ENCODE measurements around the gene ZMYM2. TPM values are rescaled to one million over a fixed set of nuclear protein-coding genes. Genes with fewer than 3 reads are reported as not detected.

The ZMYM2 gene
- total RNA-seq, 1 donor = 62.5 TPM

GRCh38 chr13:20053891-20054290 is 95.4 kb downstream of the ZMYM2 start:
- no peak overlapping the region for H3K4me3 ChIP-seq (ENCODE audit: low read depth, low read length)
- TF ChIP-seq, protein P1, sequence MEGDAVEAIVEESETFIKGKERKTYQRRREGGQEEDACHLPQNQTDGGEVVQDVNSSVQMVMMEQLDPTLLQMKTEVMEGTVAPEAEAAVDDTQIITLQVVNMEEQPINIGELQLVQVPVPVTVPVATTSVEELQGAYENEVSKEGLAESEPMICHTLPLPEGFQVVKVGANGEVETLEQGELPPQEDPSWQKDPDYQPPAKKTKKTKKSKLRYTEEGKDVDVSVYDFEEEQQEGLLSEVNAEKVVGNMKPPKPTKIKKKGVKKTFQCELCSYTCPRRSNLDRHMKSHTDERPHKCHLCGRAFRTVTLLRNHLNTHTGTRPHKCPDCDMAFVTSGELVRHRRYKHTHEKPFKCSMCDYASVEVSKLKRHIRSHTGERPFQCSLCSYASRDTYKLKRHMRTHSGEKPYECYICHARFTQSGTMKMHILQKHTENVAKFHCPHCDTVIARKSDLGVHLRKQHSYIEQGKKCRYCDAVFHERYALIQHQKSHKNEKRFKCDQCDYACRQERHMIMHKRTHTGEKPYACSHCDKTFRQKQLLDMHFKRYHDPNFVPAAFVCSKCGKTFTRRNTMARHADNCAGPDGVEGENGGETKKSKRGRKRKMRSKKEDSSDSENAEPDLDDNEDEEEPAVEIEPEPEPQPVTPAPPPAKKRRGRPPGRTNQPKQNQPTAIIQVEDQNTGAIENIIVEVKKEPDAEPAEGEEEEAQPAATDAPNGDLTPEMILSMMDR (IDR thresholded peaks at IDR 0.05; ENCODE audit: insufficient read depth, low read length) = no peak
- no peak for DNase-seq (ENCODE audit: low read depth)

DNA sequence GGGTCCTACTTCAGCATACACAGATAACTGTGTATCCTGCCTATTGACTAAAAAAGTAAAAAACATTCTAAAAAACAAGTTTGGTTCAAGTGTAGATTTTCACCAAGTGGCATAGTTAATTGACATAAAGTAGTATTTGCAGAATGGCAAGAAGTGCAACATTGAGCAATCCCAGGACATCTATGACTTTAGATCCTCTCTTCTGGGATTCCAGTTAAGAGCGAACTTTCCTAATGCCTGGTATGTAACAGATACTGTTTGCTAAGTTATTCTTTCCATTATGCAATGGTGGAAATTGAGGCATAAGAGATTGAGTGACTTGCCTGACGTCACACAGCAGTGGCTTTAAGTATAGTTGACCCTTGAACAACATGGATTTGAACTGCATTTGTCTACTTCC is 96.1 kb downstream of the ZMYM2 start:
- H3K4me3 ChIP-seq (ENCODE audit: low read depth, low read length) = no peak overlapping the region
- TF ChIP-seq, protein P1 (IDR thresholded peaks at IDR 0.05; ENCODE audit: insufficient read depth, low read length) = no peak
- DNase-seq (ENCODE audit: low read depth) = no peak

- no peak overlapping the region for H3K4me3 ChIP-seq (ENCODE audit: low read depth, low read length)
- DNase-seq (ENCODE audit: low read depth) = no peak
Measured at GRCh38 chr13:20057214-20057613, 98.7 kb downstream of the ZMYM2 start.

GRCh38 chr13:20057963-20058362 is 99.4 kb downstream of the ZMYM2 start:
- DNase-seq (ENCODE audit: low read depth) = peak; percentile 8
- TF ChIP-seq, protein P1 (IDR thresholded peaks at IDR 0.05; ENCODE audit: insufficient read depth, low read length) = peak; percentile 31
- no peak overlapping the region for H3K4me3 ChIP-seq (ENCODE audit: low read depth, low read length)

More at GRCh38 chr13:20057214-20057613, 98.7 kb downstream of the ZMYM2 start:
- TF ChIP-seq, protein P1 (IDR thresholded peaks at IDR 0.05; ENCODE audit: insufficient read depth, low read length) = no peak

DNA sequence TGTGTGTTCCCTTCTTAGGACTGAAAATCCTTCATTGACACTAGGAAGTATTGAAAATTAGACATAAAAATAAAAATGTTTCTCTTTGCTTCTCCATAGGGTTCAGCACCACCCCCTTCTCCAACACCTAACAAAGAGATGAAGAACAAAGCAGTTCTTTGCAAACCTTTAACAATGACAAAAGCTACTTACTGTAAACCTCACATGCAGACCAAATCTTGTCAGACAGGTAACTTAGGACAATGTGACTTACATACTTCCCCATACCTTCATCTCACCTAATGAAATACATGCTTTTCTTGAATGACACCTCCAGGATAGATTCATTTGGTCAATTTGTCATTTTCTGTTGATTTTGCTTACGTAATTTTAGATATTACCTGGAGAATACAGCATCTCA is 99.9 kb downstream of the ZMYM2 start:
- TF ChIP-seq, protein P1 (IDR thresholded peaks at IDR 0.05; ENCODE audit: insufficient read depth, low read length) = no peak
- no peak overlapping the region for H3K4me3 ChIP-seq (ENCODE audit: low read depth, low read length)
- no peak for DNase-seq (ENCODE audit: low read depth)

- H3K4me3 ChIP-seq (ENCODE audit: low read depth, low read length) = no peak overlapping the region
- peak; percentile 19 for DNase-seq (ENCODE audit: low read depth)
- TF ChIP-seq, protein P1 (IDR thresholded peaks at IDR 0.05; ENCODE audit: insufficient read depth, low read length) = no peak
Measured at GRCh38 chr13:20064128-20064527, 105.6 kb downstream of the ZMYM2 start.

- no peak for DNase-seq (ENCODE audit: low read depth)
- TF ChIP-seq, protein P1 (IDR thresholded peaks at IDR 0.05; ENCODE audit: insufficient read depth, low read length) = no peak
Measured at GRCh38 chr13:20065516-20065915, 107.0 kb downstream of the ZMYM2 start.

More at GRCh38 chr13:20065516-20065915, 107.0 kb downstream of the ZMYM2 start:
- no peak overlapping the region for H3K4me3 ChIP-seq (ENCODE audit: low read depth, low read length)
